SU-DHL-6 (cell line): ENCODE measurements around the gene ACY1.

Source experiments
- EZH2phosphoT487 ChIP-seq: fragments of 200-600 bp; sonication (generic), shearing (Covaris generic); conservative IDR thresholded peaks from 2 replicates; pipeline ENCODE4 v1.6.1; 2018; ENCODE audit warnings: mild to moderate bottlenecking, antibody characterized with exemption, low read length, moderate library complexity, mixed read lengths
- TF ChIP-seq, protein P1 (sequence below): fragments of 200-600 bp; sonication (generic); IDR thresholded peaks from one replicate; pipeline ENCODE4 v1.5.1; 2017; ENCODE audit warnings: antibody characterized with exemption, mild to moderate bottlenecking, low read length, moderate library complexity; ENCODE audit not compliant: insufficient read depth, poor library complexity, severe bottlenecking

DNA sequence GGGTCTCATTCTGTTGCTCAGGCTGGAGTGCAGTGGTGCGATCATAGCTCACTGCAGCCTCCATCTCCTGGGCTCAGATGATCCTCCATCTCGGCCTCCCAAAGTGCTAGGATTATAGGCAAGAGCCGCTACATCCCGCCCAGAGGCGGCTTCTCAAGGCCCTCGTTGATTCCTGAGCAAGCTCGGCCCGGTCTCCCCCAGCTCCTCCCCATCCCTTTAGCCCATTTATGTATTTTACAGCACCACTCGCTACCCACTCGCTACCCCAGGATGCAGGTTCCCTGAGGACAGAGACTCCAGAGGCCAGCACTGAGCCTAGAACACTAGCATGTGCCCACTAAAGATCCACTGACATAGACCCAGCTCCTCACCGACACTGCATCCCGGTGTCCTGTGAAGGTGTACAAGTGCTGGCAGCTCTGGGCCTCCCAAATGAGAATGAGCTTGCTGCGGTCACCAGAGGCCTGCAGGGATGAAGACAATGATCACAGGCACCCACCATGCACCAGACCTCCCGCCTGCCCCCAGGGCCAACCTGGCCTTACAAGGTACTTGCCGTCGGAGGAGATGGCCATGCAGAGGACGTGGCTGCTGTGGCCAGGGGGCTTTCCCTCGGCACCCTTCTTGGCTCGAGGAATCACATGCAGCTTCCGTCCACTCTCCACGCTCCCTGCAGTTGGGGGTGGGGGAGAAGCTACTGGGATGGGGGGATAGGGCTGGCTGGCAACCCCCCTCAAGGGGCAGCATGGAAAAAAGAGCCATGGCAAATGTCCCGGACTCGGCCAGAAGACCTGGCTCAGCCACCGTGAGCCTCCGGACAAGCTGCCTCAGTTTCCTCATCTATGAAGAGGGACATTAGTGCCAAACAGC lies 47.2 kb upstream of the ACY1 start:
- TF ChIP-seq, protein P1, sequence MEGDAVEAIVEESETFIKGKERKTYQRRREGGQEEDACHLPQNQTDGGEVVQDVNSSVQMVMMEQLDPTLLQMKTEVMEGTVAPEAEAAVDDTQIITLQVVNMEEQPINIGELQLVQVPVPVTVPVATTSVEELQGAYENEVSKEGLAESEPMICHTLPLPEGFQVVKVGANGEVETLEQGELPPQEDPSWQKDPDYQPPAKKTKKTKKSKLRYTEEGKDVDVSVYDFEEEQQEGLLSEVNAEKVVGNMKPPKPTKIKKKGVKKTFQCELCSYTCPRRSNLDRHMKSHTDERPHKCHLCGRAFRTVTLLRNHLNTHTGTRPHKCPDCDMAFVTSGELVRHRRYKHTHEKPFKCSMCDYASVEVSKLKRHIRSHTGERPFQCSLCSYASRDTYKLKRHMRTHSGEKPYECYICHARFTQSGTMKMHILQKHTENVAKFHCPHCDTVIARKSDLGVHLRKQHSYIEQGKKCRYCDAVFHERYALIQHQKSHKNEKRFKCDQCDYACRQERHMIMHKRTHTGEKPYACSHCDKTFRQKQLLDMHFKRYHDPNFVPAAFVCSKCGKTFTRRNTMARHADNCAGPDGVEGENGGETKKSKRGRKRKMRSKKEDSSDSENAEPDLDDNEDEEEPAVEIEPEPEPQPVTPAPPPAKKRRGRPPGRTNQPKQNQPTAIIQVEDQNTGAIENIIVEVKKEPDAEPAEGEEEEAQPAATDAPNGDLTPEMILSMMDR = no peak
- TF ChIP-seq EZH2phosphoT487 = no peak
